Measurements from ENCODE around the gene NELL1.

Gene NELL1

GRCh38 chr11:21037850-21038249, 368.5 kb downstream of the NELL1 start:
- H3K4ac ChIP-seq (ENCODE audit: low read depth, low read length): no peak overlapping the region
- H3K23ac ChIP-seq (ENCODE audit: low read length): no peak overlapping the region
- H3K18ac ChIP-seq (ENCODE audit: low read length): no peak overlapping the region
- H3K79me2 ChIP-seq (ENCODE audit: control insufficient read depth, insufficient read depth, low read length): no peaks in the 10 kb centered on the region
- no peaks in the 10 kb centered on the region for H3K36me3 ChIP-seq (ENCODE audit: control insufficient read depth, insufficient read depth, low read length)
- no peak overlapping the region for H3K9ac ChIP-seq (ENCODE audit: low read length)
- H3K4me2 ChIP-seq (ENCODE audit: low read length): no peak overlapping the region
- H2BK15ac ChIP-seq (replicated peaks; ENCODE audit: low read depth): no peak overlapping the region
- H3K79me1 ChIP-seq (ENCODE audit: low read length): no peaks in the 10 kb centered on the region
- H3K27me3 ChIP-seq (ENCODE audit: insufficient read depth, low read length, poor library complexity): no peaks in the 10 kb centered on the region
- H3K4me1 ChIP-seq (ENCODE audit: control insufficient read depth, low read depth, low read length): no peaks in the 10 kb centered on the region
- no peak overlapping the region for H3K27ac ChIP-seq (ENCODE audit: low read depth, low read length)
- H4K8ac ChIP-seq (ENCODE audit: low read depth, low read length): no peak overlapping the region
- H4K5ac ChIP-seq (ENCODE audit: low read length): no peak overlapping the region
- H2AK5ac ChIP-seq (ENCODE audit: low read length): no peak overlapping the region
- no peak overlapping the region for H2BK5ac ChIP-seq (ENCODE audit: low read length)
- no peak for DNase-seq
- WGBS (ENCODE audit: extremely low coverage, insufficient coverage, low lambda C conversion rate): no CpG with 5 or more reads among the region's 2 CpGs
- H3K4me3 ChIP-seq (ENCODE audit: low read length): no peak overlapping the region
- no peak overlapping the region for H2BK120ac ChIP-seq (ENCODE audit: low read depth, low read length)
- H3K56ac ChIP-seq (ENCODE audit: low read length): no peak overlapping the region

- H3K27me3 ChIP-seq (ENCODE audit: insufficient read depth, low read length, poor library complexity): no peaks in the 10 kb centered on the region
These were observed 369.4 kb downstream of the NELL1 start for GRCh38 chr11:21038801-21039200.

DNA sequence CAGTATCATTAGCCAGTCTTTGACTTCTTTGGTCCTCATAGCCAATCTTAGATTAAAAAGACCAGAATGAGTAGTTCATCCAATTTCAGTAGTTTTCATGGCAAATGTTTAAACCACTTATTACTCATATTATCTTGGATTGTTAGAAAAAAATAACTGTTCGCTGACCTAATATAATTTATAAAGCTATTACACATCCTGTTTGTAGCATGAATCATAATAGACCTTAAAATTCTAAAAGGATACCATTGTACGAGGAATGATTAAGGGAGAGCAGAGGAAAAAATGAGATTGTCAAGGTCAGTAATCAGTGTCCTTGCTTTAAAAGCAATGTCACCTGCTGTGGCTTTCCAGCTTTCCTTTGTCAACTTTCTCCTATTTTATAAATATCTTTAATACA, 371.2 kb downstream of the NELL1 start:
- H3K56ac ChIP-seq (ENCODE audit: low read length): no peak overlapping the region
- no peak overlapping the region for H3K4me2 ChIP-seq (ENCODE audit: low read length)
- H4K8ac ChIP-seq (ENCODE audit: low read depth, low read length): no peak overlapping the region
- no peak for DNase-seq
- no peak overlapping the region for H3K9ac ChIP-seq (ENCODE audit: low read length)
- H3K18ac ChIP-seq (ENCODE audit: low read length): no peak overlapping the region
- H3K79me1 ChIP-seq (ENCODE audit: low read length): no peaks in the 10 kb centered on the region
- no peak overlapping the region for H2BK15ac ChIP-seq (replicated peaks; ENCODE audit: low read depth)
- H3K23ac ChIP-seq (ENCODE audit: low read length): no peak overlapping the region
- no peak overlapping the region for H4K5ac ChIP-seq (ENCODE audit: low read length)
- H2AK5ac ChIP-seq (ENCODE audit: low read length): no peak overlapping the region
- no peak overlapping the region for H3K4ac ChIP-seq (ENCODE audit: low read depth, low read length)
- no peaks in the 10 kb centered on the region for H3K27me3 ChIP-seq (ENCODE audit: insufficient read depth, low read length, poor library complexity)
- no peak overlapping the region for H2BK5ac ChIP-seq (ENCODE audit: low read length)
- no peak overlapping the region for H3K27ac ChIP-seq (ENCODE audit: low read depth, low read length)
- H3K4me3 ChIP-seq (ENCODE audit: low read length): no peak overlapping the region
- H3K79me2 ChIP-seq (ENCODE audit: control insufficient read depth, insufficient read depth, low read length): no peaks in the 10 kb centered on the region
- no peak overlapping the region for H2BK120ac ChIP-seq (ENCODE audit: low read depth, low read length)
- no CpG with 5 or more reads among the region's 2 CpGs for WGBS (ENCODE audit: extremely low coverage, insufficient coverage, low lambda C conversion rate)
- H3K4me1 ChIP-seq (ENCODE audit: control insufficient read depth, low read depth, low read length): no peaks in the 10 kb centered on the region
- no peaks in the 10 kb centered on the region for H3K36me3 ChIP-seq (ENCODE audit: control insufficient read depth, insufficient read depth, low read length)

More at GRCh38 chr11:21038801-21039200, 369.4 kb downstream of the NELL1 start:
- no peak overlapping the region for H3K4me2 ChIP-seq (ENCODE audit: low read length)
- H2BK5ac ChIP-seq (ENCODE audit: low read length): no peak overlapping the region
- no peak overlapping the region for H4K8ac ChIP-seq (ENCODE audit: low read depth, low read length)
- no peak overlapping the region for H3K18ac ChIP-seq (ENCODE audit: low read length)
- H2BK15ac ChIP-seq (replicated peaks; ENCODE audit: low read depth): no peak overlapping the region
- H3K36me3 ChIP-seq (ENCODE audit: control insufficient read depth, insufficient read depth, low read length): no peaks in the 10 kb centered on the region
- no peaks in the 10 kb centered on the region for H3K79me2 ChIP-seq (ENCODE audit: control insufficient read depth, insufficient read depth, low read length)
- no peak overlapping the region for H3K56ac ChIP-seq (ENCODE audit: low read length)
- H2AK5ac ChIP-seq (ENCODE audit: low read length): no peak overlapping the region
- no peak overlapping the region for H3K9ac ChIP-seq (ENCODE audit: low read length)
- no peak overlapping the region for H3K27ac ChIP-seq (ENCODE audit: low read depth, low read length)
- no peak overlapping the region for H2BK120ac ChIP-seq (ENCODE audit: low read depth, low read length)
- no peaks in the 10 kb centered on the region for H3K79me1 ChIP-seq (ENCODE audit: low read length)
- H4K5ac ChIP-seq (ENCODE audit: low read length): no peak overlapping the region
- no peaks in the 10 kb centered on the region for H3K4me1 ChIP-seq (ENCODE audit: control insufficient read depth, low read depth, low read length)
- H3K4me3 ChIP-seq (ENCODE audit: low read length): no peak overlapping the region
- H3K23ac ChIP-seq (ENCODE audit: low read length): no peak overlapping the region
- DNase-seq: peak; percentile 36
- H3K4ac ChIP-seq (ENCODE audit: low read depth, low read length): no peak overlapping the region

- Histone ChIP-seq H3K4ac (ENCODE audit: low read depth, low read length) (no peak overlapping the region), H3K4me1 (ENCODE audit: control insufficient read depth, low read depth, low read length) (no peaks in the 10 kb centered on the region), H3K23ac (ENCODE audit: low read length) (no peak overlapping the region), H3K18ac (ENCODE audit: low read length) (no peak overlapping the region), H2AK5ac (ENCODE audit: low read length) (no peak overlapping the region), H4K8ac (ENCODE audit: low read depth, low read length) (no peak overlapping the region), H3K27me3 (ENCODE audit: insufficient read depth, low read length, poor library complexity) (no peaks in the 10 kb centered on the region), H3K9ac (ENCODE audit: low read length) (no peak overlapping the region), H2BK120ac (ENCODE audit: low read depth, low read length) (no peak overlapping the region), H4K5ac (ENCODE audit: low read length) (no peak overlapping the region), H3K4me3 (ENCODE audit: low read length) (no peak overlapping the region), H3K36me3 (ENCODE audit: control insufficient read depth, insufficient read depth, low read length) (no peaks in the 10 kb centered on the region), H2BK15ac (replicated peaks; ENCODE audit: low read depth) (no peak overlapping the region), H3K79me1 (ENCODE audit: low read length) (no peaks in the 10 kb centered on the region), H2BK5ac (ENCODE audit: low read length) (no peak overlapping the region), H3K56ac (ENCODE audit: low read length) (no peak overlapping the region), H3K79me2 (ENCODE audit: control insufficient read depth, insufficient read depth, low read length) (no peaks in the 10 kb centered on the region), H3K27ac (ENCODE audit: low read depth, low read length) (no peak overlapping the region), H3K4me2 (ENCODE audit: low read length) (no peak overlapping the region)
- no peak for DNase-seq
- no CpG with 5 or more reads among the region's 5 CpGs for WGBS (ENCODE audit: extremely low coverage, insufficient coverage, low lambda C conversion rate)
These were observed 379.2 kb downstream of the NELL1 start for GRCh38 chr11:21048626-21049025.

GRCh38 chr11:21053466-21053865, 384.1 kb downstream of the NELL1 start:
- Histone ChIP-seq H3K23ac (ENCODE audit: low read length) (no peak overlapping the region), H3K4me1 (ENCODE audit: control insufficient read depth, low read depth, low read length) (no peaks in the 10 kb centered on the region), H3K4ac (ENCODE audit: low read depth, low read length) (no peak overlapping the region), H2BK15ac (replicated peaks; ENCODE audit: low read depth) (no peak overlapping the region), H2AK5ac (ENCODE audit: low read length) (no peak overlapping the region), H3K4me3 (ENCODE audit: low read length) (no peak overlapping the region), H3K79me1 (ENCODE audit: low read length) (no peaks in the 10 kb centered on the region), H4K8ac (ENCODE audit: low read depth, low read length) (no peak overlapping the region), H3K56ac (ENCODE audit: low read length) (no peak overlapping the region), H3K27me3 (ENCODE audit: insufficient read depth, low read length, poor library complexity) (no peaks in the 10 kb centered on the region), H3K18ac (ENCODE audit: low read length) (no peak overlapping the region), H2BK120ac (ENCODE audit: low read depth, low read length) (no peak overlapping the region), H3K27ac (ENCODE audit: low read depth, low read length) (no peak overlapping the region), H3K79me2 (ENCODE audit: control insufficient read depth, insufficient read depth, low read length) (no peaks in the 10 kb centered on the region), H3K4me2 (ENCODE audit: low read length) (no peak overlapping the region), H2BK5ac (ENCODE audit: low read length) (no peak overlapping the region), H3K36me3 (ENCODE audit: control insufficient read depth, insufficient read depth, low read length) (no peaks in the 10 kb centered on the region), H3K9ac (ENCODE audit: low read length) (no peak overlapping the region), H4K5ac (ENCODE audit: low read length) (no peak overlapping the region)
- WGBS (ENCODE audit: extremely low coverage, insufficient coverage, low lambda C conversion rate): no CpG with 5 or more reads among the region's 1 CpG
- no peak for DNase-seq

GRCh38 chr11:21056644-21057043, 387.3 kb downstream of the NELL1 start:
- Histone ChIP-seq H3K27ac (ENCODE audit: low read depth, low read length) (no peak overlapping the region), H3K4me3 (ENCODE audit: low read length) (no peak overlapping the region), H3K4ac (ENCODE audit: low read depth, low read length) (no peak overlapping the region), H3K79me2 (ENCODE audit: control insufficient read depth, insufficient read depth, low read length) (no peaks in the 10 kb centered on the region), H3K9ac (ENCODE audit: low read length) (no peak overlapping the region), H2BK5ac (ENCODE audit: low read length) (no peak overlapping the region), H4K5ac (ENCODE audit: low read length) (no peak overlapping the region), H3K23ac (ENCODE audit: low read length) (no peak overlapping the region), H3K56ac (ENCODE audit: low read length) (no peak overlapping the region), H3K18ac (ENCODE audit: low read length) (no peak overlapping the region), H3K36me3 (ENCODE audit: control insufficient read depth, insufficient read depth, low read length) (no peaks in the 10 kb centered on the region), H2BK120ac (ENCODE audit: low read depth, low read length) (no peak overlapping the region), H3K4me2 (ENCODE audit: low read length) (no peak overlapping the region), H2BK15ac (replicated peaks; ENCODE audit: low read depth) (no peak overlapping the region), H3K27me3 (ENCODE audit: insufficient read depth, low read length, poor library complexity) (no peaks in the 10 kb centered on the region), H3K4me1 (ENCODE audit: control insufficient read depth, low read depth, low read length) (no peaks in the 10 kb centered on the region), H2AK5ac (ENCODE audit: low read length) (no peak overlapping the region), H3K79me1 (ENCODE audit: low read length) (no peaks in the 10 kb centered on the region), H4K8ac (ENCODE audit: low read depth, low read length) (no peak overlapping the region)
- DNase-seq: no peak
